Glutamatergic neuron (in vitro differentiated cells): ENCODE measurements around the gene EYA4. TPM values are rescaled to one million over a fixed set of nuclear protein-coding genes. Genes with fewer than 3 reads are reported as not detected.

Experiments
- DNase-seq: peaks from one replicate; pipeline ENCODE4 v3.0.0; 2022
- H3K27ac Mint-ChIP-seq: one replicate; pipeline ENCODE4 v1.8.0; 2020; ENCODE audit warnings: mild to moderate bottlenecking, mixed read lengths, inconsistent platforms; ENCODE audit not compliant: unreplicated experiment
- H3K27me3 Mint-ChIP-seq: one replicate; pipeline ENCODE4 v1.8.0; 2020; ENCODE audit warnings: mild to moderate bottlenecking, moderate library complexity, mixed read lengths, inconsistent platforms; ENCODE audit not compliant: unreplicated experiment
- H3K36me3 Mint-ChIP-seq: one replicate; pipeline ENCODE4 v1.8.0; 2020; ENCODE audit warnings: mild to moderate bottlenecking, mixed read lengths, inconsistent platforms; ENCODE audit not compliant: unreplicated experiment
- H3K4me1 Mint-ChIP-seq: one replicate; pipeline ENCODE4 v1.8.0; 2020; ENCODE audit warnings: mild to moderate bottlenecking, low read depth, mixed read lengths, inconsistent platforms; ENCODE audit not compliant: unreplicated experiment
- H3K4me3 Mint-ChIP-seq: one replicate; pipeline ENCODE4 v1.8.0; 2020; ENCODE audit warnings: mild to moderate bottlenecking, mixed read lengths, inconsistent platforms; ENCODE audit not compliant: unreplicated experiment
- H3K9me3 Mint-ChIP-seq: one replicate; pipeline ENCODE4 v1.8.0; 2020; ENCODE audit warnings: mild to moderate bottlenecking, moderate library complexity, mixed read lengths, inconsistent platforms; ENCODE audit not compliant: unreplicated experiment
- CTCF ChIP-seq: fragments of 200-600 bp; sonication (generic); IDR thresholded peaks from one replicate; pipeline ENCODE4 v1.5.0; 2021; ENCODE audit not compliant: partially characterized antibody, unreplicated experiment
- total RNA-seq: library from RNA; stranded (reverse); fragmentation: NEBNext Ultra II Directional; extraction: Animal tissue kit (Norgen Biotek cat#: 25700); gene quantifications from one replicate; pipeline ENCODE4 v1.2.1, GENCODE V29; 2021; ENCODE audit not compliant: unreplicated experiment

Gene EYA4
- total RNA-seq, 1 donor from 2014 or later: not detected

GRCh38 chr6:133202610-133203343 lies 38.4 kb upstream of the EYA4 start:
- Mint-ChIP-seq H3K36me3 (no peaks in the 10 kb centered on the region), H3K27me3 (peaks cover 2% of the 10 kb centered on the region), H3K4me1 (no peaks in the 10 kb centered on the region), H3K4me3 (no peak overlapping the region), H3K27ac (no peak overlapping the region), H3K9me3 (no peaks in the 10 kb centered on the region)
- no peak for DNase-seq
- TF ChIP-seq CTCF: no peak

- no peaks in the 10 kb centered on the region for H3K9me3 Mint-ChIP-seq
- DNase-seq: no peak
- no peak overlapping the region for H3K4me3 Mint-ChIP-seq
- no peaks in the 10 kb centered on the region for H3K4me1 Mint-ChIP-seq
- H3K27ac Mint-ChIP-seq: no peak overlapping the region
- no peaks in the 10 kb centered on the region for H3K36me3 Mint-ChIP-seq
- no peak for TF ChIP-seq CTCF
- peaks cover 2% of the 10 kb centered on the region for H3K27me3 Mint-ChIP-seq
Observed at GRCh38 chr6:133203344-133203697, 37.8 kb upstream of the EYA4 start.

DNA sequence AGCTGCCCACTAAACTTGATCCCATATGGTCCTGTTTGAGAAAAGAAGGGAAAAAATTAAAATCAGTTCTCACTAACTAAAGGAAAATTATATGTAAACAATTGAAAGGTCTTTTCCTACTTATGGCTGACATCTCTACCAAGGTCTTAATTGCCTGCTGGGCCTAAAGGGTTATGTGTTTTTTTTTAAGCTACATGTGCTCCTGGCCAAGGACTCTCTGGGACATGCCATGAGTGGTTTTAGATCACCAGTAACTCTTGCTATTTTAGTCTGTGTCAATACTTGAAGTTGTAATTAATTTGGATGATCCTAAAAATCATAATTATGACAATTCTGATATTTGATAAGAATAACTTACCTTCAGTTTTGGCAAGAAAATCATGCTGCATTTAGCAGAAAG lies 35.9 kb upstream of the EYA4 start:
- Mint-ChIP-seq H3K4me3 (no peak overlapping the region), H3K9me3 (no peaks in the 10 kb centered on the region), H3K4me1 (no peaks in the 10 kb centered on the region), H3K36me3 (no peaks in the 10 kb centered on the region), H3K27me3 (peaks cover 2% of the 10 kb centered on the region), H3K27ac (no peak overlapping the region)
- no peak for TF ChIP-seq CTCF
- DNase-seq: no peak

GRCh38 chr6:133206942-133207341 lies 34.2 kb upstream of the EYA4 start:
- no peak for TF ChIP-seq CTCF
- Mint-ChIP-seq H3K4me1 (no peaks in the 10 kb centered on the region), H3K4me3 (no peak overlapping the region), H3K36me3 (no peaks in the 10 kb centered on the region), H3K27ac (no peak overlapping the region), H3K27me3 (peaks cover 2% of the 10 kb centered on the region), H3K9me3 (no peaks in the 10 kb centered on the region)
- no peak for DNase-seq

DNA sequence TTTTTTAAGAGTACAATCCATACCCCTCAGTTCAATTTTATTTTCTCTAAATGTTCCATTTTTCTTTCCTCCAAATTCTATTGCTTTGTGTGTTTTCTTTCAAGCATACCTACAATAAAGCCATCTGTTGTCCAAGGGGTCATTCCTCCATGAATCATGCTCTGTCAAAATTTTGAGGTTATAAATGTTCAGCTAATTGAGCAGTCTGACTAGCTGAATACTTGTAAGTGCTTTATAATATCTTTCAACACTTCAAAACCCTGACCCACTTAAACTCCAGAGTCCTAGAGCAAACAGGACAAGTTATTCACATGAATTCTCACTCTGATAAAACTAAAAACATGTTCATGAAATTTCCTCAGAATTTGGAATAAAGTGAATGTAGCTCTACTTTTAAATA lies 33.4 kb upstream of the EYA4 start:
- no peaks in the 10 kb centered on the region for H3K9me3 Mint-ChIP-seq
- no peaks in the 10 kb centered on the region for H3K4me1 Mint-ChIP-seq
- H3K27ac Mint-ChIP-seq: no peak overlapping the region
- no peaks in the 10 kb centered on the region for H3K27me3 Mint-ChIP-seq
- no peak for TF ChIP-seq CTCF
- no peak for DNase-seq
- H3K4me3 Mint-ChIP-seq: no peak overlapping the region
- no peaks in the 10 kb centered on the region for H3K36me3 Mint-ChIP-seq
